ENCODE measurements around the gene ROM1. TPM values are rescaled to one million over a fixed set of nuclear protein-coding genes. Genes with fewer than 3 reads are reported as not detected.
A peak's percentile ranks its signal among the peaks of the same experiment; 100 is the strongest.

The ROM1 gene
- polyA plus RNA-seq, 1 donor (not counting 4 experiments of a cell fraction or from before 2014, with no cell fraction given) = 1.5 TPM

DNA sequence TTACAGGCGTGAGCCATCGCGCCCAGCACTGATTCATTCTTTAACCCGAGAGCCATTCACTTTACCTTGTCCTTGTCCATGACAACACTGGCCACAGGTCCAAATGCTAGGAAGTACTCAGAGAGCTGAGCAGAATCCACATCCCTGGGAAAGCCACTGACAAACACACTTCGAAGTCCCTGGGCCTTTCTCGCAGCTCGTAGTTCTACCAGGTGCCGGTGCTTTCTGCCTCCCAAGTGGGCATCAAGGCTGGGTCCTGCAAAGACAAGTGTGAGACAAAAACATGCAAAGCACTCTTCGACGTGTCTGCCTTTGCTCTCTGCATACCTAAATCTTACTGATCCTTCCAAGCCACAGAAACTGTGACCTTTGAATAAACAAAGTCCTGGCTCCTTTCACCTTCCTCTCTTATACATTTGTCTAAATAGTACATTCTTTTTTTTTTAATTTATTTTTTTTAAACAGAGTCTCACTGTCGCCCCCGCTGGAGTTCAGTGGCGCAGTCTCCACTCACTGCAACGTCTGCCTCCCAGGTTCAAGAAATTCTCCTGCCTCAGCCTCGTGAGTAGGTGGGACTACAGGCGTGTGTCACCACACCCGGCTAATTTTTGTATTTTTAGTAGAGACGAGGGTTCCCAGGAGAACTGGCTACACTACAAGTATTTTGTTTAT lies 24.0 kb upstream of the ROM1 start:
- Histone ChIP-seq H3K9me1 (ENCODE audit: control insufficient read depth, extremely low read depth, insufficient read depth, low read length) (no peaks in the 10 kb centered on the region), H3K27me3 (ENCODE audit: control insufficient read depth, extremely low read depth, insufficient read depth, low read length) (no peaks in the 10 kb centered on the region), H3K36me3 (ENCODE audit: control insufficient read depth in 2 of 2, extremely low read depth in 1 of 2, insufficient read depth in 2 of 2, low read length in 2 of 2) (peaks cover 11 to 22% of the 10 kb centered on the region in 2 experiments), H3K27ac (ENCODE audit: control insufficient read depth, insufficient read depth, low read length) (peak overlapping the region; percentile 51), H3K4me3 (ENCODE audit: control insufficient read depth in 2 of 3, extremely low read depth in 1 of 3, insufficient read depth in 2 of 3, low read depth in 1 of 3, low read length in 3 of 3) (no peak overlapping the region), H3K79me2 (ENCODE audit: control insufficient read depth, insufficient read depth, low read length) (peaks cover 19% of the 10 kb centered on the region), H4K20me1 (ENCODE audit: control insufficient read depth, extremely low read depth, insufficient read depth, low read length) (peaks cover 2% of the 10 kb centered on the region), H3K9ac (ENCODE audit: control insufficient read depth, extremely low read depth, insufficient read depth, low read length) (no peak overlapping the region), H2AFZ (ENCODE audit: control insufficient read depth, low read length) (no peak overlapping the region), H3K4me2 (ENCODE audit: control insufficient read depth, extremely low read depth, insufficient read depth, low read depth, low read length) (peak overlapping the region; percentile 18), H3K4me1 (ENCODE audit: control insufficient read depth, extremely low read depth, insufficient read depth, low read length) (peaks cover 14% of the 10 kb centered on the region), H3K9me3 (ENCODE audit: control insufficient read depth, low read depth, low read length) (no peaks in the 10 kb centered on the region)
- TF ChIP-seq, protein P1, sequence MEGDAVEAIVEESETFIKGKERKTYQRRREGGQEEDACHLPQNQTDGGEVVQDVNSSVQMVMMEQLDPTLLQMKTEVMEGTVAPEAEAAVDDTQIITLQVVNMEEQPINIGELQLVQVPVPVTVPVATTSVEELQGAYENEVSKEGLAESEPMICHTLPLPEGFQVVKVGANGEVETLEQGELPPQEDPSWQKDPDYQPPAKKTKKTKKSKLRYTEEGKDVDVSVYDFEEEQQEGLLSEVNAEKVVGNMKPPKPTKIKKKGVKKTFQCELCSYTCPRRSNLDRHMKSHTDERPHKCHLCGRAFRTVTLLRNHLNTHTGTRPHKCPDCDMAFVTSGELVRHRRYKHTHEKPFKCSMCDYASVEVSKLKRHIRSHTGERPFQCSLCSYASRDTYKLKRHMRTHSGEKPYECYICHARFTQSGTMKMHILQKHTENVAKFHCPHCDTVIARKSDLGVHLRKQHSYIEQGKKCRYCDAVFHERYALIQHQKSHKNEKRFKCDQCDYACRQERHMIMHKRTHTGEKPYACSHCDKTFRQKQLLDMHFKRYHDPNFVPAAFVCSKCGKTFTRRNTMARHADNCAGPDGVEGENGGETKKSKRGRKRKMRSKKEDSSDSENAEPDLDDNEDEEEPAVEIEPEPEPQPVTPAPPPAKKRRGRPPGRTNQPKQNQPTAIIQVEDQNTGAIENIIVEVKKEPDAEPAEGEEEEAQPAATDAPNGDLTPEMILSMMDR (optimal IDR thresholded peaks at IDR 0.05 in 1 of 3, IDR thresholded peaks at IDR 0.05 in 1 of 3, conservative IDR thresholded peaks at IDR 0.05 in 1 of 3; ENCODE audit: extremely low read depth in 1 of 3, insufficient read depth in 2 of 3, low read length in 3 of 3) = peak in 2 of 3 experiments; percentile 24 to 25
- TF ChIP-seq EZH2 (IDR thresholded peaks at IDR 0.05; ENCODE audit: low read length) = no peak
- no peak for FAIRE-seq
- no peak for DNase-seq (ENCODE audit: low read depth, low spot score)
- dilution Hi-C loops (cut with MboI; ENCODE audit: extremely low pct_ligation_motif_present, low sequenced_read_pairs) = no loop called here

- Histone ChIP-seq H2AFZ (ENCODE audit: control insufficient read depth, low read length) (peak within 1 kb of the TSS; percentile 87), H3K27ac (ENCODE audit: control insufficient read depth, insufficient read depth, low read length) (peak within 1 kb of the TSS; percentile 91), H3K4me2 (ENCODE audit: control insufficient read depth, extremely low read depth, insufficient read depth, low read depth, low read length) (peak within 1 kb of the TSS; percentile 84), H3K9ac (ENCODE audit: control insufficient read depth, extremely low read depth, insufficient read depth, low read length) (peak within 1 kb of the TSS; percentile 94), H3K4me3 (ENCODE audit: control insufficient read depth in 2 of 3, extremely low read depth in 1 of 3, insufficient read depth in 2 of 3, low read depth in 1 of 3, low read length in 3 of 3) (peak within 1 kb of the TSS; percentile 61 to 91 (median 91)), H3K9me3 (ENCODE audit: control insufficient read depth, low read depth, low read length) (no peaks in the 10 kb centered on the region), H3K4me1 (ENCODE audit: control insufficient read depth, extremely low read depth, insufficient read depth, low read length) (peaks cover 14% of the 10 kb centered on the region), H3K36me3 (ENCODE audit: control insufficient read depth in 2 of 2, extremely low read depth in 1 of 2, insufficient read depth in 2 of 2, low read length in 2 of 2) (peaks cover 32 to 43% of the 10 kb centered on the region in 2 experiments), H3K27me3 (ENCODE audit: control insufficient read depth, extremely low read depth, insufficient read depth, low read length) (no peaks in the 10 kb centered on the region), H3K9me1 (ENCODE audit: control insufficient read depth, extremely low read depth, insufficient read depth, low read length) (no peaks in the 10 kb centered on the region), H4K20me1 (ENCODE audit: control insufficient read depth, extremely low read depth, insufficient read depth, low read length) (peaks cover 2% of the 10 kb centered on the region), H3K79me2 (ENCODE audit: control insufficient read depth, insufficient read depth, low read length) (peaks cover 23% of the 10 kb centered on the region)
- dilution Hi-C loops (cut with MboI; ENCODE audit: extremely low pct_ligation_motif_present, low sequenced_read_pairs) = no loop called here
- no peak for TF ChIP-seq EZH2 (IDR thresholded peaks at IDR 0.05; ENCODE audit: low read length)
- TF ChIP-seq, protein P1 (optimal IDR thresholded peaks at IDR 0.05 in 1 of 3, IDR thresholded peaks at IDR 0.05 in 1 of 3, conservative IDR thresholded peaks at IDR 0.05 in 1 of 3; ENCODE audit: extremely low read depth in 1 of 3, insufficient read depth in 2 of 3, low read length in 3 of 3) = peak in 1 of 3 experiments; percentile 14
- FAIRE-seq = peak; percentile 74
- DNase-seq (ENCODE audit: low read depth, low spot score) = peak; percentile 97
Observed at GRCh38 chr11:62591448-62592145, 21.5 kb upstream of the ROM1 start, which contains the start of gene TUT1. Gene TUT1 (minus strand): TSS chr11:62591523. CDS start chr11:62591485, 38 bp downstream.

Measured in keratinocyte (primary cell).